Activated CD4-positive, CD25-positive, alpha-beta regulatory T cell treated with anti-CD3 and anti-CD28 coated beads, Interleukin-2, amount 50 U/mL, for 72 hours (primary cell): ENCODE results near the gene CAPN8.

Experiments
- DNase-seq: peaks from one replicate; pipeline ENCODE4 v3.0.0; 2021

Gene CAPN8

DNA sequence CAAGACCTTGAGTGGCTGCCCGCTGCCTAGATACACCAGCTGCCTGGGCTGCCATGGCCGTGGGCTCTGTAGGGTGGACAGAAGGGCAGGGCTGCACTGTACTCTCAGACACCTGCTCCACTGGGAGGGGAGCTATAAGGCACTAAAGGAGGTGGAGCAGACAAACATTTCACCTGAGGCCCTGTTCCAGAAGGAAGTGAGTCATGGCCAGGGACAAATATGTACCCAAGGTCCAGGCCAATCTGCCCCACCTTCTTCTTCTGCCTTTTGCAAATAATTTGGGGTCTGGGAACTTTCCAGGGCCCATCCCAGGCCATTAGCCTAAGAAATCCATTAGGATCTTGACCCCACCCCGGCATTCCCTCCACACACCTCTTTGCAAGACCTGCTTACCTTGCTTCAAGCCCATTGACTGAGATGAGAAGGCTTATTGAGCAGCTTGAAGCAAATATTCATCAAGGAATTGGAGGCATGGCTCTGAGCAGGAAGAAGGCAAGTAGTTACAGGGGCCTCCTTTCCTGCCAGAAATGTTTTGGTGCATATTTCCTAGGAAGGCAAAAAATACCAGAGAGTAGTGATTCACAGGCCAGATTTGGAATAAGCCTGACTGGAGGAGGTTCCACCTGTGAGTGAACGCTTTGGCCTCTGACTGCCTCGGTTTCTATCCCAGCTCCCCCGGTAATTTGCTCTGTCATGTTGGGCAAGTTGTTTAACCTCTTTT, at the start of gene CAPN8:
CAPN8 (minus strand) TSS at position 110 of the 721 bp plus-strand sequence; CDS start at position 55, 55 bp downstream.
- no peak for DNase-seq

DNA sequence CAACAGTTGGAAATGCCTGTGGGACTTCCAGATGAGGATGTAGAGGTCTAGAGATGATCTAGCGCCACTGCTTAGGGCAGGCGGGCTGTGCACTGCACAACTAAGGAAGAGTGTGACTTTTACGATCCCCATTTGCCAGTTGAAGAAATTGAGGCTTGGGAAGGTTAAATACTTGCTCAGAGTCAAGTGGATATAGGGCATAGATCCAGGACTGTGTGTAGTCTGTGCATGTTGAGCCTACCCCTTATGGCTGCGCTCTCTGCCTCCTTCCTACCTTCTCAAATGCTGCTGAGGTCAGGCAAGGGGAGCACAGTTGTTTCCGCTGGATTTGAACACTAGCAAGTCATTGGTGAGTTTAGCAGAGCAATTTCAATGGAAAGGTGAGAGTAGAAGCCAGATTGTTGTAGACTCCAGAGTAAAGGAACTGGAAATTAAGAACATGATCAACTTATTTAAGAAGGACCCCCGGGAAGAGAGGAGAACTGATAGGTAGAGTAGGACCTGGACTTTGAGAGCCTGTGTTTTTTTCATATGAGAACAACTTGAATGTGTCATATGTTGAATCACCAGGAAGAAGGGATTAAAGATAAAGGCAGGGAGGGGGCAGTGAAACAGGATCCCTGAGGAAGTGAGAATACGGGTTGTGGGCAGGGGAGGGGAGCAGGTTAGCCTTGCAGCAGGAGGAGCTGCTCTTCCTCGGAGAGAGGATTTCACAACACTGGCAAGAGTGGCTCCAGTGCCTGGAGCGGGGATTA, 49.5 kb upstream of the CAPN8 start:
- DNase-seq: no peak

DNA sequence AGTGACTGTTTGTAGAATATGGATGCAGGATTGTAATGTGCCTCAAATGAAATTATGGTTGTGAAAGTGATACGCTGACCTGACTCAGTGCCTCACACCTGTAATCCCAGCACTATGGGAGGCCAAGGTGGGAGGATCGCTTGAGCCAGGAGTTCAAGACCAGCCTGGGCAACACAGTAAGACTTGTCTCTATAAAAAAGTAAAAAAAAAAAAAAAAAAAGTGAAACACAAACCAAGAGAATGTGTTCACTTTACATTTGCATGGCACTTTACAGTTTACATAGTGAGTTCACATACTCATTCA, 48.9 kb upstream of the CAPN8 start:
- no peak for DNase-seq

DNA sequence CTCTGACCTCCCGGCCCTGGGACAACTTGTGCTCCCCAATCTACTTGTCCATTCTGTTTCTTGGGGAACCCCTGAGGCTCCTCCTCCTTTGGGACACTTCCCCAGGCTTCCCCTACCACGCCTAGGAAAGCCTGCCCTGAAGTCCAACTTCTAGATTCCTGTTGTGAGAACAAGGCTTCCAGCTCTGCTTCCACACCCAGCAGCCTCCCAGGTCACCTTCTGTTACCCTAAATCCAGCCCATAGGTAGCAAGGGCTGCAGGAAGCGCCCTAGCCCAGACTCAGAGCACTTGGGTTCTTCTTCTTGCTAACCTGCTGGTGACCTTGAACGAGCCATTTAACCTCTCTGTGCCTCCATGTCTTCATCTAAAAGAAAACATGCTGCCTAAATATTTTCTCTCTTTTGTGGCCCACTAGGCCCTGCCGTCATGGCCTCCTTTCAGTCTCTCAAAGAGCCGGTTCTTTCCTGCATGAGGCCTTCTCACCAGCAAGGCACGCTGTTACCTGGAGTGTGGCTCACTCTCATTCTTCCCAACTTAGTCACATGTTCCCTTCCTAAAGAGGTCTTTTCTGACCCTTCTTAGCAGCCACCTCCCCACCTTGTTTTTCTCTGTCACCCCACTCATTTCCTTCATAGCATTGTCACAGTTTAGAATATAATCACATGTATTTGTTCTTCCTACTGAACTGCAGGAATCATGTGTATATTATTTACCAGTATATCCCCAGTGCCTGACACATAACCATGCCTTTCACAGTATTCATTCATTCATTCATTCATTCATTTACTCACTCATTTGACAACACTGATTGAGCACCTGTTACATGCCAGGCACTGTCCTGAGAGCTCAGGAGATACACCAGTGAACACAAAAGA, 48.3 kb upstream of the CAPN8 start:
- DNase-seq: no peak

DNA sequence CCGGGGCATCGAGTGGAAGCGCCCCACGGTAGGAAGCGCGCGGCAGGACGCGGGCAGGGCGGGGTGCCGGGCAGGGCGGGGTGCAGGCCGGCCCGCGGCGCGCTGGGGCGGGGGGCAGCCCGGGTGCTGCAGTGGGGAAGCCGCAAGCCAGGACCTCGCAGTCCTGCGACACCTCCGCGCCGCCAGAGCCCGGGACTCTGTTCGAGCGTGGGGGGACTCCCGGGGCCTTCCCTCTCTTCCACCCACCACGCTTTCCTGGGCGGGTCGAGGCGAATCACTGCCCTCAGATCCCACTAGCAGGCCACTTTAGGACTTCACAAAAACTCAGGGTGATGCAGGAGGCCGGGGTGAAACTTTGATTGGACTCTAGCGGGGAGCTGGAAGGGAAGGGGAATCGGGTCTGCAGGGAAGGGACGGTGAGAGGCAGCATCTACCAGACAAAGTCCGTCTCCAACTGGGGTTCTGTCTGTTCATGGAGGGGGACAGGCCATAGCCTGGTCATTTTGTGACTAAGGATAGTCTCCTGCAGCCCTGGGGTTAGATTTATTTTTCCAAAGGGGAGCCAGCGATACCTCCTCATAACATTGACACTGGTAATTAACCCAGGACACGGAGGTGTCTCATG, 47.5 kb upstream of the CAPN8 start:
- DNase-seq: peak; percentile 57

DNA sequence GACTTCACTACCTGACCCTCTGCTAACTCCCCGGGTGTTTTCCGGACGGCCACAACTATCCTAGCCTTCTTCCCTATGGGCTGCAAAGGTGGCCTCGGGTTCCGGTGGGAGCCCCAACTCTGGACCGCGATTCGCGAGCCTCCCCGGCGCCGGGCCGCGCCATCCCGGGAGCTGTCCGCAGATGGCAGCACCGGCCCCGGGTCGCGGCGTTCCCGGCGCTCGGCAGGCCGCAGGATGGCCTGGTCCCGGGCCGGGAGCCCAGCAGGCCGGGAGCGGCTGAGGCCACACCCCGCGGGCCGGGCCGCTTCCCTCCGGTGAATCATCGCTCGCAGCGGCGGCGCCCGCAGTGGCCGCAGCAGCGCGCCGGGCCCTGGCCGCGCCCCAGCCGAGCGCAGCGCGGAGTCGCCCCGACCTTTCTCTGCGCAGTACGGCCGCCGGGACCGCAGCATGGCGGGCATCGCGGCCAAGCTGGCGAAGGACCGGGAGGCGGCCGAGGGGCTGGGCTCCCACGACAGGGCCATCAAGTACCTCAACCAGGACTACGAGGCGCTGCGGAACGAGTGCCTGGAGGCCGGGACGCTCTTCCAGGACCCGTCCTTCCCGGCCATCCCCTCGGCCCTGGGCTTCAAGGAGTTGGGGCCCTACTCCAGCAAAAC, 46.8 kb upstream of the CAPN8 start, which contains the start of gene CAPN2:
CAPN2 (plus strand) TSS at position 346 of the 656 bp plus-strand sequence; CDS start at position 448, 102 bp downstream.
- peak; percentile 74 for DNase-seq

DNA sequence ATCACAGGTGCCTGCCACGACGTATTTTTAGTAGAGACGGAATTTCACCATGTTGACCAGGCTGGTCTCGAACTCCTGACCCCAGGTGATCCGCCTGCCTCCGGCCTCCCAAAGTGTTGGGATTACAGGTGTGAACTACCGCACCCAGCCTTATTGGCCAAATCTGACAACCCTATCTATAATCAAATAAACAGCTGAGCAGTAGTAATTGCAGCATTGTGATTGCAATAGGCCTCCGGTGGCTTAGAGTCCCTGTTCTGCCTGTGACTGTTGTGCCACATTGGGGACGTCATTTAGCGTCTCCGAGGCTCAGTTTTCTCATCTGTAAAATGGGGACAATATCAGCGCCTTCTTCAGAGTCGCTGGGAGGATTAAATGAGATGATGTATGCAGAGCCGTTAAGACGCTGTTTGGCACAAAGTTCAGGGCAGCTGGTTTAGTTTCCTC, 46.3 kb upstream of the CAPN8 start:
- no peak for DNase-seq

DNA sequence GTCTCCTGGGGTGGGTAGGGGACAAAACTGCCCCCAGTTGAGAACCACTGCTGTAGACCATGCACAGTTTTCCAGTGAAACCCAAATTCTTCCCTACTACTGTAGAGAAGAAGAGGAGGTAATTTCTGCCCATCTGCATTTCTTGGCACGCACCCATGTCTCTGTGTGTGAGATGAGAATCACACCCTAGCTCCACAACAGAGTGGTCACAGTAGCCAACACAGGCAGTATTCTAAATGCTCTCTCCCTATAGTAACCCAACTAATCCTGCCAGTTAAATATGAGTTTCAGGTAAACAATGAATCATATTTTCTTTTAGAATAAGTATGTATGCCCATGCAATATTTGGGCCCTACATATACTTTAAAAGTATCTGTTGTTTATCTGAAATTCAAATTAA, 45.7 kb upstream of the CAPN8 start:
- DNase-seq: no peak

DNA sequence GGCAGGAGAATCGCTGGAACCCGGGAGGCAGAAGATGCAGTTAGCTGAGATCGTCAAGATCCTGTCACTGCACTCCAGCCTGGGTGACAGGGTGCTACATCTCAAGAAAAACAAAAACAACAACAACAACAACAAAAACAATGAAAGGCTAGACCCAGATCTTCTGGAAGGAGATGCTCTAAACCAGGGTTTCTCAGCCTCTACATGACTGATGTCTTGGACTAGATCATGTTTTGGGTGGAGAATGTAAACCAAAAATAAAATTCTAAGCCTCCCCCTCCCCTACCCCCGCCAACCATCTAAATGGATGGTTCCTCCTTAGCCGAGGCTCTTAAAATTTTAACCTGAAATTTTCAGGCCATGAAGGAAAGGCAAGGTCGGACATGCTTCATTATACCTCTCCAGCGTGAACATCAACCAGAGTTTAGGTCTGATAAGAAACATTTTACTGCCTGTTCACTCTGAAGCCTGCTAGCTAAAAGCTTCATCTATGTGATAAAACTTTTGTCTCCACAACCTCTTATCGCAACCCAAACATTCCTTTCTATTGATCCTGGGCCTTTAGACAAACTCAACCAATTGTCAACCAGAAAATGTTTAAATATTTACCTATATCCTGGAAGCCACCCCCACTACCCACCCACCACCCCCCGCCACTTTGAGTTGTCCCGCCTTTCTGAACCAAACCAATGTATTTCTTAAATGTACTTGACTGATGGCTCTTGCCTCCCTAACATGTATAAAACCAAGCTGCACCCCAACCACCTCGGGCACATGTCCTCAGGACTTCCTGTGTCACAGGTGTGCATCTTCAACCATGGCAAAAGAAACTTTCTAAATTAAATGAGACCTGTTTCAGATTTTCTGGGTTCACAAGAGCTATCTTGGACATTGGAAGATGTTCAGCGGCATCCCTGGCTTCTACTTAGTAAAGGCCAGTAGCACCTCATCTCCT, 45.0 kb upstream of the CAPN8 start:
- no peak for DNase-seq

DNA sequence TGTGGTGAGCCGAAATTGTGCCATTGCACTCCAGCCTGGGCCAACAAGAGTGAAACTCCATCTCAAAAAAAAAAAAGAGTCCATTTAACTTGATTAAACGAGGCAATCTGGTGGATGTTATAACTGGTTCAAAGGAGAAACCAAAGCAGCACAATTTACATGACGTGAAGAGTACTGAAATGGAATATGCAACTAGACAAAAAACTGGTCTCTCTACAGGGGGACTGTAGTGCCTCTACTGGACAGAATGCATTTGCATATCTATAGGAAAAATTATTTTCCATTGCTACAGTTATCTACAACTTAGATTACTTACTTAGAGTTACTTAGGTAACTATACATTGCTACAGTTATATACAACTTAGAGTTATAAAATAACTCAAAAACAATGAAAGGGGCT, 44.1 kb upstream of the CAPN8 start:
- DNase-seq: no peak

DNA sequence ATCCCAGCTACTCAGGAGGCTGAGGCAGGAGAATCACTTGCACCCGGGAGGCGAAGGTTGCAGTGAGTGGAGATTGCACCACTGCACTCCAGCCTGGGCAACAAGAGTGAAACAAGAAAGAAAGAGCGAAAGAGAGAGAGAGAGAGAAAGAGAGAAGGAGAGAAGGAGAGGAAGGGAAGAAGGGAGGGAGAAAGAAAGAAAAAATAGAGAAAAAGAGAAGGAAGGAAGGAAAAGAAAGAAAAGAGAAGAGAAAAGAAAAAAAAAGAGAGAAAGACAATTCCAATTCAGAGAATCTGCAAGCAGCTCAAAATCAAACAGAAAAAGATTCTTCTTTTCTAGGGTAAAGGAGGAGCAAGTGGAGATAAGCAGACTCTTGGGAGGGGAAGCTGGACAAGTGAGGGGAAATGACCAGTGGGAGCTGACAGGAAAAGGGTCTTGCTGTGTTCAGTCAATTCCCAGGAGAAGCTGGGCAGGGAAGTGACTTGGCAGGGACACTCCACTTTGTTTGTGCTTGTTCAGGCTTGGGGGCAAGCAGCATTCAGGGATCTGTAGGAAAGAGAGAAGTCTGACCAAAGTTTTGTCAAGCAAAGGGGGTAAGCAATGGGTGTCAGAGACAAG, 43.3 kb upstream of the CAPN8 start:
- no peak for DNase-seq

DNA sequence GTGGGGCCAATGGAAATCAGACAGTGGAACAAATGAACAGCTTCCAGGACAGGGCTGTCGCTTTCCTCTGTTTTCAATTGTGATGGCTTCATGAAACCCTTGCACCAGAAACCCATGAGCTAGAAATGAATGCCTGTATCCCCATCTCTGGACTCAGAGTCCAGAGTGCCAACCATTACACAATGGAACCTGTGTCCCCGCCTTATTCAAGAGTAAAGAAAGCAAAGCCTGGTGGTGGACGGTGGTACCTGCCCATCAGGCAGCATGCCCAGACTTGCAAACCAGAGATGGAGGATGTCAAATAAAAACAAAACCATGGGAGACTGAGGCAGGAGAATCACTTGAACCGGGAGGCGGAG, 42.5 kb upstream of the CAPN8 start:
- no peak for DNase-seq

DNA sequence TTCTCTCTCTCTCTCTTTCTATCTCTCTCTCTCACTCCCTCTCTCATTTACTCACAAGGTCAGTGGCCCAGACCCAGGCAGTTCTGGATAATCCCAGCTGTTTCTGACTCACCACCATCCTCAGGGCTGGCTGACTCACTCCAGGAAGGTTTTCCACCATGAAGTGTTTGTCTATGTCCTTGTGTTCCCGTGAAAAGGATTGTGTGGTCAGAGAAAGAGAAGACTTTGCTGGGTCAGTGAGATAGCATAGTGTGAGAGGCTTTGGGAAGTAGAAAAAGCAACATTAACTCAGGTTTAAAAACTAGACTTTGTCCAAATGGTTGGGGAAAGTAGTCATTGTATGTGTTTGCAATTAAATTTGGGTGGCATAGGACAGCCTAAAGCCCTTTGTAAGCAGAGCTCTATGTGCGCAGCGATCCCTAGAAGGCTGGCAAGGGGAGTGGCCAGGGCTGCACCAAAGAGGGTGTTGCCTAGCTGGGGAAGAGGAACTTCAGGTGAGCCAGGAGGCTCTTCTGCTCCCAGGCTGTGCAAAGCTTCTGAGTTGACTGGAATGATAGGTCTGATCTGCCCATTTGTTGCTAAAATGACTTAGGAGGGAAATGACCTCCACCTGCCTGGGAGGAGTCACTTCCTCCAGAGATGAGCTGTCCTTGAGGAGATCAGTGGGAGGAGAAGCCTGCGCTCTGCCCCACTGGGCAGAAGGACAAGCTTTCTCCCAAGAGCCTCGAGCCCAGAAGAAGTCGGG, 41.9 kb upstream of the CAPN8 start:
- no peak for DNase-seq

DNA sequence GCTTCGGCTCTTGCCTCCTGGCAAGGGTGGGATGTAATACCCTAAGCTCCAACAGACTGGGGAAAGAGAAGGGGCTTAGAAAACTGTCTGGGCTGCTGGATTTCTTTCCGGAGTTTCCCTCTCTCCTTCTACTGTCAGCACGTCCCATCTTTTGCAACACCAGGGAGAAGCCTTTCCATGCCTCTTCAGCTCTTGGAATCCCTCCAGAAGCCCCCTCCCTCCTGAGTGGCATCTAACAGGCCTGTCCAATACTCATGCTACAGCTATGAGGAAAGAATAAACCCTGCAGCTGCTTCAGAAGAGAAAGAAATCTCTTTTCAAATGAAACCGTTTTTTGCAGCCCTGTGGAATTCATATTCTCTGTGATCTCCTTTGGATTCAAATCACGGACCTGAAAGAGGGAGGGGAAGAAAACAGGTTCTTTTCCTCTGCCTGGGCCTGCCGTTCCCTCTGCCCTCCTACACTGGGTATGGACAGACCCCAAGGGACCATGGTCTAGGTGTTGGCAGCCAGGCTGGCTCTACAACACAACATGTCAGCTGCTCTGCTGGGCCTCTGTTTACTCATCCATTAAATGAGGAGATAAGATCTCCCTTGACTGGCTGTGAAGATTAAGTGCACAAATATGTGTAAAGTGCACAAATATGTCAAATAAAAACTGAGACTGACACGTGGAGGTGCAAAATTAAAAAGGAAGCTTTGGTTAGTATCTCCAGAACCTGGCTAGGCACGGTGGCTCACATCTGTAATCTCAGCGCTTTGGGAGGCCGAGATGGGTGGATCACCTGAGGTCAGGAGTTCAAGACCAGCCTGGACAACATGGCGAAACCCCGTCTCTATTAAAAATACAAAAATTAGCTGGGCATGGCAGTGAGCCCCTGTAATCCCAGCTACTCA, 40.8 kb upstream of the CAPN8 start:
- no peak for DNase-seq

DNA sequence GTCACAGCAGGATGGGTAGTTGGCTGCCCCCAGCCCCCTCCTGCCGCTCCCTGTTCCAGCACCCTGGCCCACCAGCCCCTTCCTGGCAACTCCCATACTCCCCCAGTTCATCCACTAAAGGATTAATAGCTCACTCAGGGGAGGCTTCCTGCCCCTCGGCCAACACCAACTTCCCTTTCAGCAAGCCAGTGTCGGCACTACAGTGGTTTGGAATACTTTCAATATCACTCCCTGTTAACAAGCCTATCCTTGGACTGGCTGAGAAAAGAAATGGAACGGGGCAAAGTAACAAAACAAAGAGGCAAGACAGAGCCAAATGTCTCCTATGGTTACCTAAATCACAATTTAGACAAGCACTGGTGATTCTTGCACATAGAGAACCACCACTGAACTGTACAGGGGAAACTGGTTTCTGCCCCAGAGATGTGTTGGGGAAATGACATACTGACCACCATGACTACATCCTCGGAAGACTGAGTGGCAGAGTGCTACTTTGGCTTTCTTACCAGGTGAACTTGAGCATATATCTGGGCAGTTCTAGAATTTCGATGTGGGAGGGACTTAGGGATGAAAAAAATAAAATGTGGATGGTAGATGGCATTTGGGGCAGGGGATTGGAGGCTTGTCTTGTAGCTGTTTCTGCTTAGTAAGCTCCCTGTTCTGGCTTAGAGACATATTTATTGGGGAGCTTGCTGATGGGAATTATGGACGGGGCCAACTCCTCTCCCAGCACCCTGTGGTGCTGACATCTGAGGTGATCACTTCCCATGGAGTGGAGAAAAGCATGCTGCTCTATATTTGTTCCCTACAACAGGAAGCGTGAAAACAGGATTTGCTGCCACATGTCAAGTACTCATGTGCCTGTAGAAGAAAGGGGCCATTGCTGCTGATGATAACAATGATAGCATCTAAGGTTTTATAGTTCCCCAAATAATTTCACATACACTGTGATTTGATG, 39.7 kb upstream of the CAPN8 start:
- no peak for DNase-seq

DNA sequence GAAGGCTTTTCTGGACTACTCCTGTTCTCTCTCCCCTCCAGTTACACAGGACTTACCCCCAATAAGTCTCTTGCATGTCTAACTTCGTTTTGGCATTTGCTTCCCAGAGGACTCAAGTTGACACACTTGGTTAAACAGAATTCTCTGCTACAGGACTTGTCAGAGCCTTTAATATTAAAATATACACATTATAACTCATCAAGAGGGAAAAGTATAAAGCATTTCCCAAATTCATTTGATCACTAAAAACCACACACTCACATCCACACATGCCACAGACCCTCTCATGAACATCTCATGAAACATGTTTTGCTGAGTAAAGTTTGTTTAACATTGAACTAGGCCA, 38.1 kb upstream of the CAPN8 start:
- DNase-seq: no peak

DNA sequence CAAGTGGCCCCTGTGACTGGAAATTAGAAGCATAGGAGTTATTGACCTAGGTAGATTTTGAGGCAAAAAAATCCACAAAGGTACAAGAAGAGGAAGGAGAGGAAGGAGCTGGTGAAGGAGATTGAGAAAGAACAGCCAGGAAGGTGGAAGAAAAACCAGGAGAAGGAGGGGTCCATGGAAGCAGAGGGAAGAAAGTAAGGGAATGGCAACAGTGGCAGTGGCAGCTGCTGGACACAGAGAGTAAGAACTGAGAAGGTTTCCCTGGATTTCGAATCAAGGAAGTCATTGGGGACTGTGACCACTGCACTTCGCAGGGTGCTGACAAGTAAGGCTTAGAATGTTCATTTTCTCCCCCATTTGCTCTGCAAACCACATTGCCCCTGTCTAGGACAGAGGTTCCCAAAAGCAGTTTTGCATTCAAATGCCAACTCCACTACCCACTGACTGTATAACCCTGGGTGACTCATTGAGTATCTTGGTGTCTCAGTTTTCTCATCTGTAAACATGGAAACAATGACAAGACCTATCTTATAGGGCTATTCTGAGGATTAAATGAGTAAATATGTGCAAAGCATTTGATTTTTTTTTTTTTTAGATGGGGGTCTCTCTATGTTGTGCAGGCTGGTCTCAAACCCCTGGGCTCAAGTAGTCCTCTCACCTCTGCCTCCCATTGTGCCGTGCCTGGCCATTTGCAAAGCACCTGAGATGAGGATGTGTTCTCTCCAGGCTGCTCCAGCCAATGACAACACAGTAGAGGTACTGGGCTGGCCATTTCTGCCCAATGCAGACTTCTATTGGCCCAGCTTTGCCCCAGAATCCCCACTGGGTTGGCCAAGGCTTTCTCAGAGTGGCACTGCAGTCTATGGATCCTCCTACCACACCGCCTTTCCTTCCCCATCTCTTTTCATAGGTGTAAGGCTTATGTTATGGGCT, 37.5 kb upstream of the CAPN8 start:
- DNase-seq: no peak
